GM12878 (cell line): ENCODE results near the gene KLK12. TPM values are rescaled to one million over a fixed set of nuclear protein-coding genes. Genes with fewer than 3 reads are reported as not detected.

ENCODE experiments used
- ATAC-seq: fragments of 200-7000 bp; cut with Tn5 transposase; 3 replicates; pipeline ENCODE4 v1.9.1; 2020; ENCODE audit warnings: mild to moderate bottlenecking, moderate library complexity
- BruUV-seq: library from RNA; stranded (reverse); fragments of 400-500 nt; replicated peaks from 2 replicates; lab custom pipeline; 2021; lab: Mats Ljungman, UMichigan
- CTCF ChIA-PET: fragments of 300-600 bp; sonication (Branson Sonifier 250); formaldehyde crosslinking; extraction: SDS; loops from one replicate; lab custom pipeline; 2021; ENCODE audit warnings: inconsistent platforms; lab: Yijun Ruan, JAX
- POLR2A ChIA-PET: fragments of 350-600 bp; formaldehyde crosslinking; extraction: SDS; loops from one replicate; lab custom pipeline; 2021; ENCODE audit warnings: inconsistent platforms; lab: Charles Lee
- RAD21 ChIA-PET: fragments of 300-600 bp; sonication (Branson Sonifier 250); formaldehyde crosslinking; loops from one replicate; lab custom pipeline; 2023; ENCODE audit warnings: antibody characterized with exemption; ENCODE audit not compliant: unreplicated experiment; lab: Charles Lee
- SMC1A ChIA-PET: fragments of 300-600 bp; sonication (Branson Sonifier 250); formaldehyde crosslinking; loops from one replicate; lab custom pipeline; 2023; ENCODE audit not compliant: unreplicated experiment, uncharacterized antibody; lab: Charles Lee
- DNase-seq: peaks from one replicate; pipeline ENCODE4 v3.0.0-alpha.2; 2011; ENCODE audit warnings: low read depth, low spot score
- FAIRE-seq: peaks from 3 replicates; lab custom pipeline; 2011; peaks lifted over from hg19 to GRCh38; lab: Jason Lieb, UNC
- H2AFZ ChIP-seq: 2 replicates; pipeline ENCODE4 v1.6.0; 2011; ENCODE audit warnings: low read depth, low read length, control low read depth; ENCODE audit not compliant: control insufficient read depth
- H3K27ac ChIP-seq: 2 replicates; pipeline ENCODE4 v1.5.1; 2011; ENCODE audit warnings: control low read depth; ENCODE audit not compliant: control insufficient read depth, insufficient read depth
- H3K27me3 ChIP-seq, 2 experiments: replicated peaks in 1 of 2; 2 replicates each; pipeline versions ENCODE4 v1.6.0 to v1.6.1; 2011; ENCODE audit warnings: low read length in 1 of 2; ENCODE audit not compliant: control insufficient read depth in 2 of 2, insufficient read depth in 2 of 2
- H3K36me3 ChIP-seq, 2 experiments: 2 replicates each; pipeline ENCODE4 v1.5.1; 2011; ENCODE audit warnings: low read length in 1 of 2; ENCODE audit not compliant: control insufficient read depth in 2 of 2, insufficient read depth in 2 of 2
- H3K4me1 ChIP-seq: 2 replicates; pipeline ENCODE4 v1.6.1; 2011; ENCODE audit warnings: mild to moderate bottlenecking, low read length, moderate library complexity, mixed read lengths; ENCODE audit not compliant: control insufficient read depth, insufficient read depth
- H3K4me2 ChIP-seq: 2 replicates; pipeline ENCODE4 v1.6.0; 2011; ENCODE audit warnings: control low read depth; ENCODE audit not compliant: control insufficient read depth, insufficient read depth
- H3K4me3 ChIP-seq: fragments of 200-600 bp; sonication (generic); 2 replicates; pipeline ENCODE4 v1.5.1; 2016
- H3K79me2 ChIP-seq: 2 replicates; pipeline ENCODE4 v1.6.0; 2011; ENCODE audit warnings: low read length; ENCODE audit not compliant: control insufficient read depth, insufficient read depth
- H3K9ac ChIP-seq: 2 replicates; pipeline ENCODE4 v1.8.0; 2011; ENCODE audit warnings: low read length, control low read depth, mixed read lengths; ENCODE audit not compliant: control insufficient read depth, insufficient read depth
- H3K9me3 ChIP-seq: replicated peaks from 3 replicates; pipeline ENCODE4 v1.5.1; 2011; ENCODE audit warnings: mild to moderate bottlenecking, low read length; ENCODE audit not compliant: control insufficient read depth, insufficient read depth
- H4K20me1 ChIP-seq: 2 replicates; pipeline ENCODE4 v1.6.0; 2011; ENCODE audit not compliant: control insufficient read depth, insufficient read depth
- BCL11A ChIP-seq: IDR thresholded peaks from 2 replicates; pipeline ENCODE4 v1.6.1; 2011; ENCODE audit warnings: low read depth, low read length
- CBX5 ChIP-seq: sonication (generic); IDR thresholded peaks from 2 replicates; pipeline ENCODE4 v1.6.1; 2016; ENCODE audit warnings: low read depth, moderate library complexity, mild to moderate bottlenecking, inconsistent platforms
- EP300 ChIP-seq, 2 experiments: fragments of 150-350 bp in 1 of 2; IDR thresholded peaks; 2 replicates each; pipeline ENCODE4 v1.6.1; 2011 to 2012; ENCODE audit warnings: low read depth in 2 of 2, low read length in 2 of 2, borderline replicate concordance in 1 of 2, improper control_type of control experiment in 1 of 2, inconsistent platforms in 1 of 2; ENCODE audit not compliant: control insufficient read depth in 1 of 2
- FOXK2 ChIP-seq: fragments of 450-650 bp; IDR thresholded peaks from 2 replicates; pipeline ENCODE4 v1.6.1; 2017; ENCODE audit warnings: mild to moderate bottlenecking, moderate library complexity
- GATAD2B ChIP-seq: fragments of 450-650 bp; conservative IDR thresholded peaks from 2 replicates; pipeline ENCODE4 v1.6.1; 2017; ENCODE audit warnings: low read depth, mild to moderate bottlenecking, moderate library complexity
- IRF4 ChIP-seq: IDR thresholded peaks from 2 replicates; pipeline ENCODE4 v1.6.1; 2011; ENCODE audit warnings: low read depth, low read length
- MEF2A ChIP-seq: IDR thresholded peaks from 2 replicates; pipeline ENCODE4 v1.6.1; 2011; ENCODE audit warnings: low read depth, mild to moderate bottlenecking, low read length, moderate library complexity; ENCODE audit not compliant: insufficient read depth
- MYC ChIP-seq: IDR thresholded peaks from 2 replicates; pipeline ENCODE4 v1.6.1; 2011; ENCODE audit warnings: mild to moderate bottlenecking, low read length, moderate library complexity, inconsistent platforms; ENCODE audit not compliant: insufficient read depth, insufficient replicate concordance, insufficient read length, severe bottlenecking
- NBN ChIP-seq: fragments of 450-650 bp; IDR thresholded peaks from 2 replicates; pipeline ENCODE4 v1.6.1; 2016
- NFXL1 ChIP-seq: fragments of 450-650 bp; IDR thresholded peaks from 2 replicates; pipeline ENCODE4 v1.6.1; 2017; ENCODE audit warnings: antibody characterized with exemption, mild to moderate bottlenecking, borderline replicate concordance
- RAD21 ChIP-seq: IDR thresholded peaks from 2 replicates; pipeline ENCODE4 v1.6.1; 2011; ENCODE audit warnings: mild to moderate bottlenecking, low read depth, low read length, moderate library complexity; ENCODE audit not compliant: insufficient read depth
- SMAD1 ChIP-seq: fragments of 450-650 bp; IDR thresholded peaks from 2 replicates; pipeline ENCODE4 v1.6.1; 2018; ENCODE audit warnings: mild to moderate bottlenecking, low read depth; ENCODE audit not compliant: partially characterized antibody
- SRF ChIP-seq, 2 experiments: IDR thresholded peaks; 2 replicates each; pipeline ENCODE4 v1.6.1; 2011; ENCODE audit warnings: low read depth in 2 of 2, low read length in 2 of 2, mild to moderate bottlenecking in 1 of 2, moderate library complexity in 1 of 2
- TARDBP ChIP-seq: IDR thresholded peaks from 2 replicates; pipeline ENCODE4 v1.6.1; 2016; ENCODE audit warnings: borderline replicate concordance
- TCF3 ChIP-seq: IDR thresholded peaks from 2 replicates; pipeline ENCODE4 v1.6.1; 2012; ENCODE audit warnings: low read depth, mild to moderate bottlenecking, low read length, borderline replicate concordance; ENCODE audit not compliant: insufficient read depth
- ZBED1 ChIP-seq: IDR thresholded peaks from 2 replicates; pipeline ENCODE4 v1.6.1; 2016; ENCODE audit warnings: borderline replicate concordance
- ZNF622 ChIP-seq: fragments of 450-650 bp; IDR thresholded peaks from 2 replicates; pipeline ENCODE4 v1.6.1; 2017; ENCODE audit warnings: mild to moderate bottlenecking, inconsistent platforms
- WGBS: methylation state at CpG from one replicate; pipeline ENCODE4 v1.1.6; 2016; ENCODE audit warnings: low lambda C conversion rate; ENCODE audit not compliant: insufficient replicate concordance, insufficient coverage; ENCODE audit errors: missing lambda C conversion rate; 5-methylcytosine and 5-hydroxymethylcytosine counted together
- in situ Hi-C: fragments of 300-500 bp; cut with MboI; formaldehyde crosslinking; loops from 9 replicates; pipeline ENCODE4 v1.14.3; 2018; ENCODE audit warnings: mixed read lengths
- intact Hi-C: fragments of 100-400 bp; cut with micrococcal nuclease; formaldehyde crosslinking; loops from one replicate; pipeline ENCODE4 v1.14.2; 2022; ENCODE audit not compliant: unreplicated experiment
- polyA plus RNA-seq, 11 experiments: library from polyadenylated mRNA; depleted of rRNA in 4 of 11; unstranded in 6 of 11; stranded (reverse) in 5 of 11; fragments of >200 nt; fragmentation: Nextera tagmentation in 4 of 11; fragmentation: Illumina TruSeq in 1 of 11; extraction: Ambion mirVana in 4 of 11; extraction: Trizol in 1 of 11; gene quantifications; 1 replicate in 1 of 11; 2 replicates in 10 of 11; pipeline versions ENCODE4 v1.2.1 to v1.2.3, GENCODE V29; 2011 to 2016; ENCODE audit warnings: inconsistent platforms in 2 of 11, missing spikeins in 2 of 11, low read depth in 1 of 11
- total RNA-seq, 4 experiments: library from RNA; depleted of rRNA in 3 of 4; stranded (reverse); fragments of >200 nt in 3 of 4; fragmentation: Illumina TruSeq in 1 of 4; extraction: Trizol in 1 of 4; gene quantifications; 2 replicates each; pipeline versions ENCODE4 v1.2.1 to v1.2.3, GENCODE V29; 2013 to 2021
- TF ChIP-seq, protein P1 (sequence below): IDR thresholded peaks from 2 replicates; pipeline ENCODE4 v1.6.1; 2012; ENCODE audit warnings: low read depth, low read length, improper control_type of control experiment
- TF ChIP-seq, protein P2 (sequence below): fragments of 150-350 bp; IDR thresholded peaks from 2 replicates; pipeline ENCODE4 v1.6.1; 2014; ENCODE audit warnings: mild to moderate bottlenecking, low read depth, low read length
- TF ChIP-seq, protein P3 (sequence below): IDR thresholded peaks from 2 replicates; pipeline ENCODE4 v1.6.1; 2011; ENCODE audit warnings: low read depth, low read length, improper control_type of control experiment, borderline replicate concordance

KLK12 gene
- total and polyA plus RNA-seq, 10 of the 15 experiments (the other 5 are each of a cell fraction or from before 2014, with no cell fraction given) = not detected

DNA sequence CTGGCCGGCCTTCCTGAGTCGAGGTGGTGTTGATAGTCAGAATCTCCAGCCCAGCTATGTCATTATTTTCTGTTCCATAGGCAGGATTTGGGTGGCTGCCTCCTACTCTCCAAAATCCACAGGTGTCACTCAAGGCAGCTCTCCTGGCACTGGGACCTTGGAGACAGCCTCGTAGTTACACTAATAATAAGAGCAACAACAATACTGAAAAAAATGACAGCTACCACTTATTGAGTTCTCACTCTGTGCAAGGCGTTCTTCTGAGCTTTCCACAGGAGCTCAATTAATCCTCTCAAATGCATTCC is 12.2 kb upstream of the KLK12 start:
- Histone ChIP-seq H3K79me2 (no peaks in the 10 kb centered on the region), H3K36me3 (no peaks in the 10 kb centered on the region), H2AFZ (no peak overlapping the region), H3K9me3 (no peaks in the 10 kb centered on the region), H3K9ac (no peak overlapping the region), H4K20me1 (no peaks in the 10 kb centered on the region), H3K4me3 (no peak overlapping the region), H3K27ac (no peak overlapping the region), H3K4me2 (no peak overlapping the region), H3K4me1 (no peaks in the 10 kb centered on the region), H3K27me3 (no peaks in the 10 kb centered on the region)
- no peak for TF ChIP-seq NBN
- no peak for TF ChIP-seq ZBED1
- no peak for TF ChIP-seq EP300 (IDR thresholded peaks at IDR 0.05; ENCODE audit: borderline replicate concordance in 1 of 2, control insufficient read depth in 1 of 2, low read depth in 2 of 2, low read length in 2 of 2)
- TF ChIP-seq GATAD2B = no peak
- no peak for TF ChIP-seq IRF4
- no peak for TF ChIP-seq FOXK2
- TF ChIP-seq, protein P1, sequence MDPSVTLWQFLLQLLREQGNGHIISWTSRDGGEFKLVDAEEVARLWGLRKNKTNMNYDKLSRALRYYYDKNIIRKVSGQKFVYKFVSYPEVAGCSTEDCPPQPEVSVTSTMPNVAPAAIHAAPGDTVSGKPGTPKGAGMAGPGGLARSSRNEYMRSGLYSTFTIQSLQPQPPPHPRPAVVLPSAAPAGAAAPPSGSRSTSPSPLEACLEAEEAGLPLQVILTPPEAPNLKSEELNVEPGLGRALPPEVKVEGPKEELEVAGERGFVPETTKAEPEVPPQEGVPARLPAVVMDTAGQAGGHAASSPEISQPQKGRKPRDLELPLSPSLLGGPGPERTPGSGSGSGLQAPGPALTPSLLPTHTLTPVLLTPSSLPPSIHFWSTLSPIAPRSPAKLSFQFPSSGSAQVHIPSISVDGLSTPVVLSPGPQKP = no peak
- TF ChIP-seq MYC = no peak
- TF ChIP-seq, protein P2, sequence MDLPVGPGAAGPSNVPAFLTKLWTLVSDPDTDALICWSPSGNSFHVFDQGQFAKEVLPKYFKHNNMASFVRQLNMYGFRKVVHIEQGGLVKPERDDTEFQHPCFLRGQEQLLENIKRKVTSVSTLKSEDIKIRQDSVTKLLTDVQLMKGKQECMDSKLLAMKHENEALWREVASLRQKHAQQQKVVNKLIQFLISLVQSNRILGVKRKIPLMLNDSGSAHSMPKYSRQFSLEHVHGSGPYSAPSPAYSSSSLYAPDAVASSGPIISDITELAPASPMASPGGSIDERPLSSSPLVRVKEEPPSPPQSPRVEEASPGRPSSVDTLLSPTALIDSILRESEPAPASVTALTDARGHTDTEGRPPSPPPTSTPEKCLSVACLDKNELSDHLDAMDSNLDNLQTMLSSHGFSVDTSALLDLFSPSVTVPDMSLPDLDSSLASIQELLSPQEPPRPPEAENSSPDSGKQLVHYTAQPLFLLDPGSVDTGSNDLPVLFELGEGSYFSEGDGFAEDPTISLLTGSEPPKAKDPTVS = no peak
- TF ChIP-seq, protein P3, sequence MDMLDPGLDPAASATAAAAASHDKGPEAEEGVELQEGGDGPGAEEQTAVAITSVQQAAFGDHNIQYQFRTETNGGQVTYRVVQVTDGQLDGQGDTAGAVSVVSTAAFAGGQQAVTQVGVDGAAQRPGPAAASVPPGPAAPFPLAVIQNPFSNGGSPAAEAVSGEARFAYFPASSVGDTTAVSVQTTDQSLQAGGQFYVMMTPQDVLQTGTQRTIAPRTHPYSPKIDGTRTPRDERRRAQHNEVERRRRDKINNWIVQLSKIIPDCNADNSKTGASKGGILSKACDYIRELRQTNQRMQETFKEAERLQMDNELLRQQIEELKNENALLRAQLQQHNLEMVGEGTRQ = no peak
- no peak for TF ChIP-seq CBX5
- no peak for TF ChIP-seq TARDBP
- no peak for TF ChIP-seq SRF (IDR thresholded peaks at IDR 0.05; ENCODE audit: low read depth in 2 of 2, low read length in 2 of 2)
- no peak for TF ChIP-seq MEF2A
- TF ChIP-seq SMAD1 = no peak
- TF ChIP-seq ZNF622 = no peak
- no peak for TF ChIP-seq BCL11A
- TF ChIP-seq NFXL1 = no peak
- no peak for TF ChIP-seq TCF3
- no peak for TF ChIP-seq RAD21
- whole genome bisulfite sequencing = 13% methylated on average over 4 of the region's 4 CpGs
- SMC1A ChIA-PET = interaction anchor here (0.5 kb wide), 1 partner anchor 35 kb away, joined by 3 read pairs; no protein-coding TSS in a partner anchor
- intact Hi-C loops (no loop called here), in situ Hi-C loops (no loop called here)
- POLR2A ChIA-PET = no interaction called here
- no peak for ATAC-seq
- DNase-seq = no peak
- RAD21 ChIA-PET = no interaction called here
- FAIRE-seq = no peak
- BruUV-seq = no TSS peak
- CTCF ChIA-PET = no interaction called here
